Adipose tissue (tissue), 3 donors: ENCODE data around the gene SMAD1. TPM values are rescaled to one million over a fixed set of nuclear protein-coding genes. Genes with fewer than 3 reads are reported as not detected.
"Not testable (repeated sequence)": the region's sequence is repeated elsewhere in the genome, so short reads cannot be mapped to it uniquely, and the experiment has no call there.

Source experiments
- H3K27ac ChIP-seq: one replicate; pipeline ENCODE4 v1.5.1; 2013; ENCODE audit warnings: low read depth, low read length
- WGBS, 3 donors: extraction: QIAGEN DNeasy Blood & Tissue Kit; methylation state at CpG; one replicate each; pipeline ENCODE4 v1.1.7; 2013; 5-methylcytosine and 5-hydroxymethylcytosine counted together
- polyA plus RNA-seq, 3 donors: library from polyadenylated mRNA; stranded (reverse); fragments of 200-250 nt; gene quantifications; one replicate each; pipeline ENCODE4 v1.2.3, GENCODE V29; 2013
- donor health status: healthy with polysubstance abuse.
- donor health status: Bipolar disorder and iron deficiency.
- donor health status: healthy.

The SMAD1 gene
- polyA plus RNA-seq, 3 donors, result 8.0 to 12.9 (median 11.3) TPM

DNA sequence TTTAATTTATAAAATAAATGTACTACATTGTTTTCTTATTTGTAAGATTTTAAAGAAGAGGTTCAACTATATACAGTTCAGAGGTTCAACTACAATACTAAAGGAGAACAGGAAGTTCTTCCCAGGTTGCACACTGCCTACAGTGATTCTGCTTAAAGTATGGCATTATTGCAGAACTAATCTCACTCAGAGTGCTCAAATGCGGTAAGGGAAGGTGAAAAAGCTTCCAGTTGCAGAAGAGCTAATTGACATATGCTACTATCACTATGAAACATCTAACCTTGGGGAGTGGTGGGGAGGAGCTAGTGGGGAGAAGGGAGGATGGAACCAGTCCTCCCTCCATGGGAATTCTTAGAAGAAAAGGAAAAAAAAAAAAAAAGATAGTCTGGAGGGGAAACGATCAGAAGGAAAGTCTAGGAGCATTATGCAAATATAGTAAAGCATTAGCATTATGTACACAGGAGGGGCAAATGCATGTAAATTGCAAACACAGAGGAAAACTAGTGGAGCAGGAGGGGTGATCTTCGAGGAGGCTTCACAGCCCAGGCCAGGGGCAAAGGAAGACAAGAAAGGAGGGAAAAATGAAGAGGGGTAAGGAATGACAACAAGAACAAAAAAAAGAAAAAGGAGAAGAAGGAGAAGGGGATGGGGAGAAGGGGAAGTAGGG is 105.6 kb downstream of the SMAD1 start:
- H3K27ac ChIP-seq, result no peak overlapping the region
- 53 to 58% (median 56%) methylated on average over 3 of the region's 3 CpGs for WGBS, 3 donors

DNA sequence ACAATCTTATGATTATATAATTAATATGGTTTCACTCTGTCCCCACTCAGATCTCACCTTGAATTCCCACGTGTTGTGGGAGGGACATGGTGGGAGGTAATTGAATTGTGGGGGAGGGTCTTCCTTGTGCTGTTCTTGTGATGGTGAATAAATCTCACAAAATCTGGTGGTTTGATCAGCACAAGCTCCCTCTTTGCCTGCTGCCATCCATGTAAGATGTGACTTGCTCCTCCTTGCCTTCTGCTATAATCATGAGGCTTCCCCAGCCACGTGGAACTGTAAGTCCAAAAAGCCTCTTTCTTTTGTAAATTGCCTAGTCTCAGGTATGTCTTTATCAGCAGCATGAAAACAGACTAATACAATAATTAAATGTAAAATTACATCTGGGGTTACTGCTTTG is 107.7 kb downstream of the SMAD1 start:
- H3K27ac ChIP-seq, result not testable (repeated sequence)
- WGBS, 3 donors, result 58 to 85% (median 81%) methylated on average over 2 of the region's 2 CpGs

DNA sequence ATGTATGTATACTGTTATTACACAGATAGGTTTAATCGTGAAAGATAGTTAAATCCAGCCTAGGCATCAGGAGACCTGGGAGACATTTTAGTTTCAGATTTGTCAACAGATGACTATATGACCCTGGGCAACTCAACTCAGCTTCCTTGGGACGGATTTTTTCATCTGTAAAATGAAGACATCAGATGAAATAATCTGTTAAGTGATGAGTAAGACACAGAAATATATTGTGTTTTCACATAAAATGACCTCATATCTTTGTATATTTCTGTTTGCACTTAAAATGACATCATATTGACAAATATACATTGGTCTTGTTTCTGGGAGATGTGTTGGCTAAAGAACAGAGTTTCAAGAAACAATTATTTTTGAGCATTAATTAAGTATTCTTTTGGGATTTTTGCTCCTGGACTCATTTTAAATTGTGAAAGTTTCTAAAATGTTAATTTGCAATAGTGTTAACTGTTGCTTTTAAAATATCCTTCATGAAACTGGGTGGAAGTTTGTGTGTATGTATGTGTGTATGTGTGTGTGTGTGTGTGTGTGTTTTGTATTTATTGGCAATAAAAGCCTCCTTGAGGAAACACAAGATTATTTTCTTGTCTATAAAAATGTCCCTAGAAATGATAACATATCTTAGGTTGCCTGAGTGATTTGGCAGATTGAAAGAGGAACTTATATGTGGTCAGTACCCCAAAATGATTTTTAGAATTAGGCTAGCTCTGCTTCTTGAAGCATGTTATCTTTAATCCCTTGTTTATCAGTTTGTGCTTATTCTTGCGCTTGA is 108.5 kb downstream of the SMAD1 start:
- H3K27ac ChIP-seq, result no peak overlapping the region
- WGBS, 3 donors, result 81 to 85% (median 85%) methylated on average over 3 of the region's 3 CpGs

DNA sequence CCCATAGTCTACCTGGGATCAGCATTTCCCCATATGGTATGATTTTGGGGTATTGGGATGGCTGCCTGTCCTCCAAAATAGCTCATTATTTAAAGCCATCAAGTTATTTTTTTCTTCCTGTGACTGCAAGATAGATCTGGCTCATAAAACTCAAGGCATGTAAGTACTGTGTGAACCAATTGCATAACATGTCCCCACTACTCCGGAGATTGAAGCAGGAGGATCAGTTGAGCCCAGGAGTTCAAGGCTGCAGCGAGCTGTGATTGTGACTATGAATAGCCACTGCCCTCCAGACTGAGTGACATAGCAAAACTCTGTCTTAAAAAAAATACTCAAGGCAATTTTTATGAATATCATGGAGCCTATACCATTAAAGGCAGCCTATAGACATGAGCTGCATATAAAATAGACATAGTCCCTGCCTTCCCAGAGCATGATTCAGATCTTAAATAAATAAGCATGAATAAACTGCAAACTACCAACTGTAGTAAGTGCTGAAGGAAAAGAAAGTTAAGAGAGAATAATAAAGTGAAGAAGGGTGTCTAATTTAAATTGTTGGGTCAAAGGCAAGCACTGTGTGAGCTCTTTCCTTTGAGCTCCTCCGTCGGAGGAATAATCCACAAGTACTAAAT is 120.6 kb downstream of the SMAD1 start:
- no peak overlapping the region for H3K27ac ChIP-seq
- 70 to 96% (median 92%) methylated on average over 4 of the region's 4 CpGs for WGBS, 3 donors

DNA sequence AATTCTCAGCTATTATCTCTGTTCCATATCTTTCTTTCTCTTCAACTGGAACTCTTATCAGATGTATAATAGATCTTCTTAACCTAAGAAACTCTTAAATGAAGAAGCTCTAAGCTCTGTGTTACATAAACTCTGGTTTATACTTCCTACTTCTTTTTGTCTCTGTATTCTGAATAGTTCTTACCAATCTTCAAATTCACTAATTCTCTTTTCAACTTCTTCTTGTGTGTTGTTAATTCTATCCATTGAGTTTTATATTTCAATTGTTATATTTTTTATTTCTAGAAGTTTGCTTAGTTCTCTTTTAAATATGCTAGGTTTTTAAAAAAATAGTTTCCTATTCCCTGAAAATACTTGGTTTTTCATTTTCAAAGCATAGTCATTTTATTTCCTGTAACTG is 124.3 kb downstream of the SMAD1 start:
- H3K27ac ChIP-seq, result no peak overlapping the region

Other genes starting within 250 kb of the SMAD1 start
- gene MMAA, start 137.5 kb downstream of the SMAD1 start, polyA plus RNA-seq, result 1 to 10 TPM; 2.1 to 5.2 (median 3.9) TPM
- gene C4orf51, start 198.3 kb downstream of the SMAD1 start, polyA plus RNA-seq, result not detected